ENCODE data around the gene ENDOD1.

ENDOD1 gene

DNA sequence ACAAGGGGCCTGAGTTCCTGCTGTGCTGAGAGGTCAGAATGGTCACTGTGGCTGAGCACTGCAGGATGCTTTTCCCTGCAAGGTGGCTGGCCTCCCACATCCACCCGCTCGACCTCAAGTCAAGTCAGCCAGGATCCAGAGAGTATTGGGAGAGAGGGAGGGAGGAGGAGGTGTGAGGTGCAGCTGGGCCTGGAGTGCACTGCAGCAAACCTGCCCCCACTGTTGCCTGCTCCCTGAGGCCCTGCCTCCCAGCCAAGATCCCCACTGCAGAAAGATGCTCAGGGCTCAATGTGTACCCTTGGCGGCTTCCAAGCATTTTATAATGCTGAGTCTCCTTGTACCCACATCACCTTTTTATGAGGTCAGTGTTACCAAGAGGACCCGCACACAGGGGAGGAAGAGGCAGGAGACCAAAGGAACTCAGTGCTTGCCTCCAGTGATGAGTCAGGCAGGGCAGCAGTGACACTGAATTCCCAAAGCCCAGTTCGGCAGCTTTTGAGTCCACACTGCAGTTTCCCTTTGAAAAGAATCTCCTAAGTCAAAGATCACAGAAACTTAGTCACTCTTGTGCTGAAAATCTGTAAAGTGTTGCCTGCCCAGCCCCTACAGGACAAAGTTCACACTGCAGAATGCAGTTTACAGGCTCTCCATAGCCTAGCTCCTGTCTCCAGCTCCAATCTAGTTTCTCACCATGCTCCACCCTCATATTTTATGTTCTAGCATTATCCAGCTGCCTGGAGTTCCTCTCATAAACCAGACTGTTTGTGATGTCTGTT lies 3.1 kb downstream of the ENDOD1 start:
- no peak overlapping the region for H3K4me3 ChIP-seq
- DNase-seq (ENCODE audit: low read depth, low spot score), result no peak
- no peak overlapping the region for H3K27ac ChIP-seq
- H3K36me3 ChIP-seq (ENCODE audit: insufficient read depth, low read length), result no peaks in the 10 kb centered on the region
- TF ChIP-seq EZH2 (IDR thresholded peaks at IDR 0.05), result no peak
- no peak for TF ChIP-seq FOXP2 (optimal IDR thresholded peaks at IDR 0.05; ENCODE audit: control extremely low read depth, extremely low read length, insufficient read depth)
- no peak for TF ChIP-seq POLR2AphosphoS5 (IDR thresholded peaks at IDR 0.05; ENCODE audit: borderline replicate concordance, low read depth, low read length)
- H3K9ac ChIP-seq (ENCODE audit: insufficient read length), result no peak overlapping the region
- no peaks in the 10 kb centered on the region for H3K9me3 ChIP-seq (ENCODE audit: low read depth, low read length)

DNA sequence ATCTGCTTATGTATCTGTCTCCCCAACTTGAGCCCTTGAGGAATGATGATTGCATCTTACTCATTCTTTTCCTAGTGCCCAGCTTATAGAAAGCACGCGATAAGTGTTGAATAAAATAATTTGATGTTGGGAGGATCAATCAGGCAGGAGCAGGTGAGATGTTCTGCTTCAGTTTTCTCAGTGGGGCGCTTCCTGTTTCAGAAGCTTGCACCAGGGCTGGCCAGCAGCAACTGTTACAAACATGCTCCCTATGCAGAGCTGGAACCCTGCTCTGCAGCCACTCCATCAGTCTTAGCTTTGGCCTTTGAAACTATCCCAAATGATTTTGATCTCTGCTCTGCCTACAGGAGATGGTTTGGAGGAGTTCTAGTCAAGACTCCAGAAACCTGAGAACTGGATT lies 3.9 kb downstream of the ENDOD1 start:
- Histone ChIP-seq H3K4me3 (no peak overlapping the region), H3K27ac (no peak overlapping the region), H3K9ac (ENCODE audit: insufficient read length) (no peak overlapping the region), H3K9me3 (ENCODE audit: low read depth, low read length) (no peaks in the 10 kb centered on the region), H3K36me3 (ENCODE audit: insufficient read depth, low read length) (no peaks in the 10 kb centered on the region)
- TF ChIP-seq POLR2AphosphoS5 (IDR thresholded peaks at IDR 0.05; ENCODE audit: borderline replicate concordance, low read depth, low read length), result no peak
- no peak for TF ChIP-seq FOXP2 (optimal IDR thresholded peaks at IDR 0.05; ENCODE audit: control extremely low read depth, extremely low read length, insufficient read depth)
- TF ChIP-seq EZH2 (IDR thresholded peaks at IDR 0.05), result no peak
- DNase-seq (ENCODE audit: low read depth, low spot score), result no peak

DNA sequence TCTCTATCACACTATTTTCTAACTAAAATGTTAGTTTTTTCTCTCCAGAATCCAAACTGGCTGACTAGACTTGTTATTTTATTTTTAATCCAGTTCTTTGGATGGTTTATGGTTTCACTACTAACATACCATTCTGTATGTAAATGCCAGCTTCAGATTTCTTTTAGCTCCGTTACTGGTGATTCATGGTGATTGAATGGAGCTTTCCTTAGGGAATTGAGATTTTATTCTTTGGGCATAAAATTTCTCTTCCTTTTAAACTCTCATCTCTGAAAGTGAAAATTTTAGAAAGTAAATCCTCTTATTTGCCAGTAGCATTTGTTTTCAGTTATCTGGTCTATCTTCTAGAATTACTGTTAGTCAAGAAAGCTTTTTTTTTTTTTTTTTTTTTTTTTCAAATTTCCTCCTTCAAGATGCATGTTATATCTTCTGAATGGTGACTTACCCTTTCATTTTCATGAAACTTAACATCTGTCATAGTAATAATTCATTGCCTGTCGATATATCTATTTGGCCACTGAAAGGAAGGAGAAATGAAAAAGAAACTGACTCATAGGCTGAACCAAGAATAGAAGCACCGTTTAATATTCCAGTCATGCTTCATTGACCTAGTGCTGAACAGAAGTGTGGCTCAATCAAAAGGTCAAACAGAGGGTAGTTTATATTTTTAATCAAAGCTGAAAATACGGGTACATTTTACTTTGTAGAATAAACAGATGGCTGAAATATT lies 6.4 kb downstream of the ENDOD1 start:
- H3K9ac ChIP-seq (ENCODE audit: insufficient read length), result no peak overlapping the region

DNA sequence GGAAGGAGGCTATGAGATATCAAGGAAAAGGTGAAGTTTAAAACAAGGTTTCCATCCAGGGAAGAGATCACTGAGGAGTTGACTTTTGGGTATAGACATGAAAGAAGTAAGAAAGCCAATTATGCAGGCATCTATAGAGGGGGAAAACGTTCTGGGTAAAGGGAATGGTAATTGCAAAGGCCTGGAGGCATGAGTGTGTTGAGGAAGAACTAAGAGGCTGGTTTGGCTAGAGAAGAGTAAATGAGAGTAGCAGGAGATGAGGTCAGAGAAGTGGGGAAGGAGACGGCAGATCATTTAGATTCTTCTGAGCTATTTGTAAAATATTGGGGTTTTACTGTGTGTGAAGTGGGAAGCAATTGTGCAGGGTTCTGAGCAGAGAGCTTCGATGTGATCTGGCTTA lies 7.6 kb downstream of the ENDOD1 start:
- no peak overlapping the region for H3K4me3 ChIP-seq
- no peaks in the 10 kb centered on the region for H3K36me3 ChIP-seq (ENCODE audit: insufficient read depth, low read length)
- DNase-seq (ENCODE audit: low read depth, low spot score), result no peak
- TF ChIP-seq EZH2 (IDR thresholded peaks at IDR 0.05) (no peak), POLR2AphosphoS5 (IDR thresholded peaks at IDR 0.05; ENCODE audit: borderline replicate concordance, low read depth, low read length) (no peak), FOXP2 (optimal IDR thresholded peaks at IDR 0.05; ENCODE audit: control extremely low read depth, extremely low read length, insufficient read depth) (no peak)
- no peak overlapping the region for H3K9ac ChIP-seq (ENCODE audit: insufficient read length)
- no peaks in the 10 kb centered on the region for H3K9me3 ChIP-seq (ENCODE audit: low read depth, low read length)
- H3K27ac ChIP-seq, result no peak overlapping the region

More for the DNA sequence above, 6.4 kb downstream of the ENDOD1 start:
- no peaks in the 10 kb centered on the region for H3K36me3 ChIP-seq (ENCODE audit: insufficient read depth, low read length)
- DNase-seq (ENCODE audit: low read depth, low spot score), result no peak
- no peaks in the 10 kb centered on the region for H3K9me3 ChIP-seq (ENCODE audit: low read depth, low read length)
- H3K4me3 ChIP-seq, result no peak overlapping the region
- H3K27ac ChIP-seq, result no peak overlapping the region
- TF ChIP-seq EZH2 (IDR thresholded peaks at IDR 0.05) (no peak), FOXP2 (optimal IDR thresholded peaks at IDR 0.05; ENCODE audit: control extremely low read depth, extremely low read length, insufficient read depth) (no peak), POLR2AphosphoS5 (IDR thresholded peaks at IDR 0.05; ENCODE audit: borderline replicate concordance, low read depth, low read length) (no peak)

DNA sequence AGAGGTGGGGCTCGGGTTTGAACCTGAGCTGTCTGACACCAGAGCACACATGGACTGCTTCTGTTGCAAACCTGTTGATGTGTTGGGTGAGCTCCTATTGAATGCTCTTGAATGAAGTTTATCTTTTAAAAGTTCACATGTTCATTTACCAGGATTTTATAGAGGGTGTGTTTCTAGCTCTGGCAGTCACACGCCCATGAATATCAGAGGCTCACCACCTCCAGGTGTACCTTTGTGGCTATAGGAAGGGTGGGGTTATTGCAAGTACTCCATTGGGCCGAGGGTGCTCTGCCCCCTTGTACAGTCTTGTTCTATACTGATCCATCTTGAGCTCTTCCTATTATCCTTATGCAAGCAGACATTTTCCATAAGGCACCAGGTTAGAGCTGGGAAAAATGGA lies 9.2 kb downstream of the ENDOD1 start:
- no peaks in the 10 kb centered on the region for H3K9me3 ChIP-seq (ENCODE audit: low read depth, low read length)
- no peak for DNase-seq (ENCODE audit: low read depth, low spot score)
- H3K27ac ChIP-seq, result no peak overlapping the region
- H3K9ac ChIP-seq (ENCODE audit: insufficient read length), result no peak overlapping the region
- no peak overlapping the region for H3K4me3 ChIP-seq
- H3K36me3 ChIP-seq (ENCODE audit: insufficient read depth, low read length), result no peaks in the 10 kb centered on the region
- TF ChIP-seq FOXP2 (optimal IDR thresholded peaks at IDR 0.05; ENCODE audit: control extremely low read depth, extremely low read length, insufficient read depth) (no peak), POLR2AphosphoS5 (IDR thresholded peaks at IDR 0.05; ENCODE audit: borderline replicate concordance, low read depth, low read length) (no peak), EZH2 (IDR thresholded peaks at IDR 0.05) (no peak)

DNA sequence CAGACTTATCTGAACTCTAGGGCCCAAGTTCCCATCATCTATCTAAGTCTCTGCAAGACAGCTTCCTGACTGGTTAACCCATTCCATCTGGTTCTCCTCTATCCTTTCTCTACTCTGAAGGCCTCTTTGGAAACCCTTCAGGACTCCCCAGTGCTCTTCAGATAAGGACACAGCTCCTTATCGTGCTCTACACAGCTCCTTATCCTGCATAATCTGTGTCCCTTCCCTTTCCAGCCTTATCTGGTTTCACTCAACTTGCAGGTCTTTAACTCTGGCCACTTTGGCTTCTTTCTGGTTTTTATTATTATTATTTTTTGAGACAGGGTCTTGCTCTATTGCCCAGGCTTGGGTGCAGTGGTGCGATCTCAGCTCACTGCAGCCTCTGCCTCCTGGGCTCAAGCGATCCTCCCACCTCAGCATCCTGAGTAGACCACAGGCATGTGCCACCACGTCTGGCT lies 10.6 kb downstream of the ENDOD1 start:
- Histone ChIP-seq H3K36me3 (ENCODE audit: insufficient read depth, low read length) (no peaks in the 10 kb centered on the region), H3K27ac (no peak overlapping the region), H3K9me3 (ENCODE audit: low read depth, low read length) (no peaks in the 10 kb centered on the region), H3K9ac (ENCODE audit: insufficient read length) (no peak overlapping the region), H3K4me3 (no peak overlapping the region)
- TF ChIP-seq EZH2 (IDR thresholded peaks at IDR 0.05), result no peak
- TF ChIP-seq FOXP2 (optimal IDR thresholded peaks at IDR 0.05; ENCODE audit: control extremely low read depth, extremely low read length, insufficient read depth), result no peak
- no peak for TF ChIP-seq POLR2AphosphoS5 (IDR thresholded peaks at IDR 0.05; ENCODE audit: borderline replicate concordance, low read depth, low read length)
- DNase-seq (ENCODE audit: low read depth, low spot score), result no peak

DNA sequence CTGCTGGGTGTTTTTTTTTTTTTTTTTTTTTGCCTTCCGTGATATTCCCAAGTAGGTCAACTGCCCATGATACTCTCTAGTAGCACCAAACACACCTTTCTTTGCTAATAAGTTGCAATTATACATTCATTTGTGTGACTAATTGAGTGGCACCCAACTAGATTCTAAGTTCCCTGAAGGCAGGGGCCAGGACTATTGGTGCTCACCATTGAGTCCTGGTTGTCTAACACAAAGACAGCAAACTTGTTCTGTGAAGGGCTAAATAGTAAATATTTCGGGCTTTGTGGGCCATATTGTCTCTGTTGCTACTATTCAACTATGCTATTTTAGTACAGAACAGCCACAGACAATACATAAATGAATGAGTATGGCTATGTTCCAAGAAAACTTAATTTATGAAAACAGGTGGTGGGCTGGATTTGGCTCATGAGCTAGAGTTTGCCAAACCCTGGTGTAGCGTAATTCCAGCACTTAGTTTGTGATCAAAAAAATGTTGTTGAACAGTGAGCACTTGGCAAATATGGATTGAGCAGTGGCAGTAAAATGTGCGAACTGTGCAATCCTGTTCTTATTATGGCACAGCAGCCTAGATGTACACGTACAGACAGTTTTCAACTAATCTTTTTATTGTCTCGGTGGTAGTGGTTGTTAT lies 11.3 kb downstream of the ENDOD1 start:
- Histone ChIP-seq H3K36me3 (ENCODE audit: insufficient read depth, low read length) (no peaks in the 10 kb centered on the region), H3K27ac (no peak overlapping the region), H3K9me3 (ENCODE audit: low read depth, low read length) (no peaks in the 10 kb centered on the region), H3K9ac (ENCODE audit: insufficient read length) (no peak overlapping the region), H3K4me3 (no peak overlapping the region)
- DNase-seq (ENCODE audit: low read depth, low spot score), result no peak
- TF ChIP-seq FOXP2 (optimal IDR thresholded peaks at IDR 0.05; ENCODE audit: control extremely low read depth, extremely low read length, insufficient read depth), result no peak
- TF ChIP-seq POLR2AphosphoS5 (IDR thresholded peaks at IDR 0.05; ENCODE audit: borderline replicate concordance, low read depth, low read length), result no peak
- TF ChIP-seq EZH2 (IDR thresholded peaks at IDR 0.05), result no peak

DNA sequence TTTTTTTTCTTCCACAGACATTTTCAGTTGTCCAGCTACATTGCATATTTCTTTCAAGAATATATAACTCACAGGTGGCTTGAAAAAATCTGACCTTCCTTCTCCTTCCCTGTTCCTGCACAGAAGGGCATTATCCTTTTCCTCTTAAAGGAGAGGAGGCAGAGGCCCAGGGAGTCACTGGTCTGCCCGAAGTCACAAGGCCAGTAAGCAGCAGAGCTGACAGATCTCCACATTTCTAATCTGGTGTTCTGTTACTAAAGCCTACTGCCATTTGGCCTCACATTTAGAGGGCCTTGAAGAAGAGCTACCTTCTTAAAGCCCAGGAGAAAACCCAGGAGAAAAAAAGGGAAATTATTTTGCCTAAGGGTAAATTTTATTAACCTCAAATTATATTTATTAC lies 12.3 kb downstream of the ENDOD1 start:
- Histone ChIP-seq H3K9ac (ENCODE audit: insufficient read length) (no peak overlapping the region), H3K36me3 (ENCODE audit: insufficient read depth, low read length) (no peaks in the 10 kb centered on the region), H3K9me3 (ENCODE audit: low read depth, low read length) (no peaks in the 10 kb centered on the region), H3K4me3 (no peak overlapping the region), H3K27ac (no peak overlapping the region)
- DNase-seq (ENCODE audit: low read depth, low spot score), result no peak
- TF ChIP-seq FOXP2 (optimal IDR thresholded peaks at IDR 0.05; ENCODE audit: control extremely low read depth, extremely low read length, insufficient read depth), result no peak
- no peak for TF ChIP-seq EZH2 (IDR thresholded peaks at IDR 0.05)
- no peak for TF ChIP-seq POLR2AphosphoS5 (IDR thresholded peaks at IDR 0.05; ENCODE audit: borderline replicate concordance, low read depth, low read length)
